ENCODE results near the gene THSD4. TPM values are rescaled to one million over a fixed set of nuclear protein-coding genes. Genes with fewer than 3 reads are reported as not detected.

Gene THSD4
- total RNA-seq, 1 experiment from 2014 or later: 65.4 TPM

DNA sequence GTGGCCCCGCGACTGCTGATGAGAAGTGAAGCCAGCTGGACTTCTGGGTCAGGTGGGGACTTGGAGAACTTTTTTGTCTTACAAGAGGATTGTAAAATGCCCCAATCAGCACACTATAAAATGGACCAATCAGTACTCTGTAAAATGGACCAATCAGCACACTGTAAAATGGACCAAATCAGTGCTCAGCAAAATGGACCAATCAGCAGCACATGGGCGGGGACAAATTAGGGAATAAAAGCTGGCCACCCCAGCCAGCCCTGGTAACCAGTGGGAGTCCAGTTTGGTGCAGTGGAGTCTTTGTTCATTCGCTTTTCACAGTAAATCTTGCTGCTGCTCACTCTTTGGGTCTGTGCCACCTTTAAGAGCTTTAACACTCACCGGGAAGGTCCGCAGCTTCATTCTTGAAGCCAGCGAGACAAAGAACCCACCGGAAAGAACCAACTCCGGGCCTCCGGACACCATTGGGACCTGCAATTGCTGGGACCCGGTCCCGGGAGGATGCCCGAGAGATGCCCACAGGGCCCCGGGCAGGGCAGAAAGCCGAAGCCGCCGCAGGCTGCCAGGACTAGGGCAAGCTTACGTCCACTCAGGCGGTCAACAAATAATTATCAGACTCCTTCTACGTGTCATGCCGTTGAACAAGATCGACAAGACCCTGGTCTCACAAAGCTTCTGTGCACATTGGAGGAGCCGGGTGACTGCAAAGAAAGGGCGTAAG is 686.8 kb downstream of the THSD4 start:
- H3K4me1 ChIP-seq (ENCODE audit: control insufficient read depth, insufficient read depth, low read length): peaks cover 24% of the 10 kb centered on the region
- ATAC-seq (no peak), DNase-seq (ENCODE audit: low read depth, low spot score) (no peak)
- in situ Hi-C loops (cut with HindIII; ENCODE audit: low pct_unique_long_range_greater_than_20kb, low sequenced_read_pairs): no loop called here
- no peak overlapping the region for H3K4me3 ChIP-seq (ENCODE audit: low read depth in 2 of 2, low read length in 2 of 2)
- H3K27me3 ChIP-seq (ENCODE audit: control insufficient read depth, insufficient read depth, low read length): no peaks in the 10 kb centered on the region
- intact Hi-C loops (cut with micrococcal nuclease; ENCODE audit: unreplicated experiment): loop anchor here (2.0 to 5.0 kb wide), 3 partner anchors 55 to 355 kb away; no protein-coding TSS in a partner anchor
- H3K9me3 ChIP-seq (ENCODE audit: control insufficient read depth, insufficient read depth, low read depth, low read length): no peaks in the 10 kb centered on the region
- POLR2A ChIA-PET: interaction anchor here (0.6 kb wide), 1 partner anchor 14 kb away, joined by 3 read pairs; no protein-coding TSS in a partner anchor
- H3K27ac ChIP-seq (ENCODE audit: low read length): no peak overlapping the region; the same call in 1 of the 2 replicates
- BruUV-seq (replicated peaks): no TSS peak
- CTCF ChIA-PET: interaction anchor here (0.6 to 2.9 kb wide), 3 partner anchors 50 to 667 kb away, joined by 3 to 22 read pairs (median 12); no protein-coding TSS in a partner anchor
- TF ChIP-seq SIN3A (IDR thresholded peaks at IDR 0.05; ENCODE audit: borderline replicate concordance, insufficient read depth, low read depth, low read length) (no peak), POLR2AphosphoS5 (IDR thresholded peaks at IDR 0.05; ENCODE audit: low read depth, low read length) (no peak), TCF7L2 (IDR thresholded peaks at IDR 0.05; ENCODE audit: low read depth, low read length) (no peak)
- TF ChIP-seq, protein P1, sequence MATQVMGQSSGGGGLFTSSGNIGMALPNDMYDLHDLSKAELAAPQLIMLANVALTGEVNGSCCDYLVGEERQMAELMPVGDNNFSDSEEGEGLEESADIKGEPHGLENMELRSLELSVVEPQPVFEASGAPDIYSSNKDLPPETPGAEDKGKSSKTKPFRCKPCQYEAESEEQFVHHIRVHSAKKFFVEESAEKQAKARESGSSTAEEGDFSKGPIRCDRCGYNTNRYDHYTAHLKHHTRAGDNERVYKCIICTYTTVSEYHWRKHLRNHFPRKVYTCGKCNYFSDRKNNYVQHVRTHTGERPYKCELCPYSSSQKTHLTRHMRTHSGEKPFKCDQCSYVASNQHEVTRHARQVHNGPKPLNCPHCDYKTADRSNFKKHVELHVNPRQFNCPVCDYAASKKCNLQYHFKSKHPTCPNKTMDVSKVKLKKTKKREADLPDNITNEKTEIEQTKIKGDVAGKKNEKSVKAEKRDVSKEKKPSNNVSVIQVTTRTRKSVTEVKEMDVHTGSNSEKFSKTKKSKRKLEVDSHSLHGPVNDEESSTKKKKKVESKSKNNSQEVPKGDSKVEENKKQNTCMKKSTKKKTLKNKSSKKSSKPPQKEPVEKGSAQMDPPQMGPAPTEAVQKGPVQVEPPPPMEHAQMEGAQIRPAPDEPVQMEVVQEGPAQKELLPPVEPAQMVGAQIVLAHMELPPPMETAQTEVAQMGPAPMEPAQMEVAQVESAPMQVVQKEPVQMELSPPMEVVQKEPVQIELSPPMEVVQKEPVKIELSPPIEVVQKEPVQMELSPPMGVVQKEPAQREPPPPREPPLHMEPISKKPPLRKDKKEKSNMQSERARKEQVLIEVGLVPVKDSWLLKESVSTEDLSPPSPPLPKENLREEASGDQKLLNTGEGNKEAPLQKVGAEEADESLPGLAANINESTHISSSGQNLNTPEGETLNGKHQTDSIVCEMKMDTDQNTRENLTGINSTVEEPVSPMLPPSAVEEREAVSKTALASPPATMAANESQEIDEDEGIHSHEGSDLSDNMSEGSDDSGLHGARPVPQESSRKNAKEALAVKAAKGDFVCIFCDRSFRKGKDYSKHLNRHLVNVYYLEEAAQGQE (IDR thresholded peaks at IDR 0.05; ENCODE audit: insufficient read depth in 1 of 2, low read depth in 2 of 2, low read length in 1 of 2): no peak
- TF ChIP-seq, protein P2, sequence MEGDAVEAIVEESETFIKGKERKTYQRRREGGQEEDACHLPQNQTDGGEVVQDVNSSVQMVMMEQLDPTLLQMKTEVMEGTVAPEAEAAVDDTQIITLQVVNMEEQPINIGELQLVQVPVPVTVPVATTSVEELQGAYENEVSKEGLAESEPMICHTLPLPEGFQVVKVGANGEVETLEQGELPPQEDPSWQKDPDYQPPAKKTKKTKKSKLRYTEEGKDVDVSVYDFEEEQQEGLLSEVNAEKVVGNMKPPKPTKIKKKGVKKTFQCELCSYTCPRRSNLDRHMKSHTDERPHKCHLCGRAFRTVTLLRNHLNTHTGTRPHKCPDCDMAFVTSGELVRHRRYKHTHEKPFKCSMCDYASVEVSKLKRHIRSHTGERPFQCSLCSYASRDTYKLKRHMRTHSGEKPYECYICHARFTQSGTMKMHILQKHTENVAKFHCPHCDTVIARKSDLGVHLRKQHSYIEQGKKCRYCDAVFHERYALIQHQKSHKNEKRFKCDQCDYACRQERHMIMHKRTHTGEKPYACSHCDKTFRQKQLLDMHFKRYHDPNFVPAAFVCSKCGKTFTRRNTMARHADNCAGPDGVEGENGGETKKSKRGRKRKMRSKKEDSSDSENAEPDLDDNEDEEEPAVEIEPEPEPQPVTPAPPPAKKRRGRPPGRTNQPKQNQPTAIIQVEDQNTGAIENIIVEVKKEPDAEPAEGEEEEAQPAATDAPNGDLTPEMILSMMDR (IDR thresholded peaks at IDR 0.05): no peak
- no peaks in the 10 kb centered on the region for H3K36me3 ChIP-seq (ENCODE audit: control insufficient read depth, insufficient read depth, low read length)

DNA sequence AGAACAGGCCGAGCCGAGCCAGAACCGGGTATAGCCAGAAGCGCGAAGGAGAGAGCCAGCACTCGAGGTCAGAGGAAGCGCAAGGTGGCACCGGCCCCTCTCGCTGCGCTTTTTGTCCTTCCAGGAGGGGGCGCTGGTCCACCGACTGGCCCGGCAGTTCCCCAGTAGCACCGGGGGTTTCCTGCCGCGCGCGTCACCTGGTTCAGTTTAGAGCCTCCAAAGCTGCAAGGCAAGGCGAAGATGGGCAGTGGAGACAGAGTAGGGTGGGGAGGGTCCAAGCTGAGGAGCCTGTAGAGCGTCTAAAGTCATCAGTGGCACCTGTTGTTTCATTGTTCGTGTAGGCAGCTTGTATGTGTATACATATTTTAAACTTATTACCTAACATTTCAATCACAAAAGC is 687.5 kb downstream of the THSD4 start:
- no peak for TF ChIP-seq TCF7L2 (IDR thresholded peaks at IDR 0.05; ENCODE audit: low read depth, low read length)
- TF ChIP-seq SIN3A (IDR thresholded peaks at IDR 0.05; ENCODE audit: borderline replicate concordance, insufficient read depth, low read depth, low read length): no peak
- TF ChIP-seq, protein P1 (IDR thresholded peaks at IDR 0.05; ENCODE audit: insufficient read depth in 1 of 2, low read depth in 2 of 2, low read length in 1 of 2): no peak
- TF ChIP-seq POLR2AphosphoS5 (IDR thresholded peaks at IDR 0.05; ENCODE audit: low read depth, low read length): no peak
- TF ChIP-seq, protein P2 (IDR thresholded peaks at IDR 0.05): no peak; the same call in 1 of the 2 replicates
- POLR2A ChIA-PET: no interaction called here
- intact Hi-C loops (cut with micrococcal nuclease; ENCODE audit: unreplicated experiment): loop anchor here (5.0 kb wide), 2 partner anchors 55 to 355 kb away; no protein-coding TSS in a partner anchor
- DNase-seq (ENCODE audit: low read depth, low spot score) (no peak), ATAC-seq (no peak)
- no peak overlapping the region for H3K4me3 ChIP-seq (ENCODE audit: low read depth in 2 of 2, low read length in 2 of 2)
- no peak overlapping the region for H3K27ac ChIP-seq (ENCODE audit: low read length)
- CTCF ChIA-PET: interaction anchor here (0.5 to 2.9 kb wide), 4 partner anchors 59 to 667 kb away, joined by 3 to 22 read pairs (median 4); no protein-coding TSS in a partner anchor
- no TSS peak for BruUV-seq (replicated peaks)
- H3K9me3 ChIP-seq (ENCODE audit: control insufficient read depth, insufficient read depth, low read depth, low read length): no peaks in the 10 kb centered on the region
- no peaks in the 10 kb centered on the region for H3K36me3 ChIP-seq (ENCODE audit: control insufficient read depth, insufficient read depth, low read length)
- no peaks in the 10 kb centered on the region for H3K27me3 ChIP-seq (ENCODE audit: control insufficient read depth, insufficient read depth, low read length)
- H3K4me1 ChIP-seq (ENCODE audit: control insufficient read depth, insufficient read depth, low read length): peaks cover 24% of the 10 kb centered on the region
- in situ Hi-C loops (cut with HindIII; ENCODE audit: low pct_unique_long_range_greater_than_20kb, low sequenced_read_pairs): no loop called here
